Measurements from ENCODE around the gene AHR. TPM values are rescaled to one million over a fixed set of nuclear protein-coding genes. Genes with fewer than 3 reads are reported as not detected.

The AHR gene
- total and polyA plus RNA-seq, 5 donors from 2014 or later, result 10.3 to 120 (median 13.3) TPM

GRCh38 chr7:17329440-17329839 is 31.0 kb downstream of the AHR start:
- no peak for DNase-seq
- no peak overlapping the region for H3K4me3 Mint-ChIP-seq
- Histone ChIP-seq H3K27ac (ENCODE audit: insufficient read depth, low read length, poor library complexity, severe bottlenecking) (no peak overlapping the region), H3K4me3 (ENCODE audit: low read depth, low read length) (no peak overlapping the region), H3K36me3 (ENCODE audit: control insufficient read depth, insufficient read depth, low read length) (peaks cover 71% of the 10 kb centered on the region), H3K27me3 (ENCODE audit: control insufficient read depth, insufficient read depth, low read length) (no peaks in the 10 kb centered on the region), H3K4me1 (ENCODE audit: control insufficient read depth, insufficient read depth, low read length, poor library complexity, severe bottlenecking) (no peaks in the 10 kb centered on the region), H3K9me3 (ENCODE audit: control insufficient read depth in 2 of 2, low read length in 2 of 2) (no peaks in the 10 kb centered on the region)
- peaks cover 14 to 23% (median 19%) of the 10 kb centered on the region in 4 donors for H3K4me1 Mint-ChIP-seq
- no peaks in the 10 kb centered on the region for H3K27me3 Mint-ChIP-seq
- no peak for ATAC-seq (ENCODE audit: low read depth in 2 of 2)
- peak overlapping the region in 1 of 3 donors; percentile 81 for H3K27ac Mint-ChIP-seq
- H3K9me3 Mint-ChIP-seq, result no peaks in the 10 kb centered on the region
- H3K36me3 Mint-ChIP-seq, result peaks cover 41% of the 10 kb centered on the region

GRCh38 chr7:17331891-17332501 is 33.5 kb downstream of the AHR start:
- Histone ChIP-seq H3K27ac (ENCODE audit: insufficient read depth, low read length, poor library complexity, severe bottlenecking) (no peak overlapping the region), H3K4me1 (ENCODE audit: control insufficient read depth, insufficient read depth, low read length, poor library complexity, severe bottlenecking) (no peaks in the 10 kb centered on the region), H3K27me3 (ENCODE audit: control insufficient read depth, insufficient read depth, low read length) (no peaks in the 10 kb centered on the region), H3K36me3 (ENCODE audit: control insufficient read depth, insufficient read depth, low read length) (peaks cover 83% of the 10 kb centered on the region), H3K9me3 (ENCODE audit: control insufficient read depth in 2 of 2, low read length in 2 of 2) (no peaks in the 10 kb centered on the region), H3K4me3 (ENCODE audit: low read depth, low read length) (no peak overlapping the region)
- no peaks in the 10 kb centered on the region for H3K27me3 Mint-ChIP-seq
- peaks cover 8 to 15% (median 9%) of the 10 kb centered on the region in 4 donors for H3K4me1 Mint-ChIP-seq
- H3K9me3 Mint-ChIP-seq, result no peaks in the 10 kb centered on the region
- H3K36me3 Mint-ChIP-seq, result peaks cover 43% of the 10 kb centered on the region
- ATAC-seq (ENCODE audit: low read depth in 2 of 2) (no peak), DNase-seq (no peak)
- peak overlapping the region in 1 of 3 donors; percentile 45 for H3K27ac Mint-ChIP-seq
- no peak overlapping the region for H3K4me3 Mint-ChIP-seq

- no peaks in the 10 kb centered on the region for H3K9me3 ChIP-seq (ENCODE audit: control insufficient read depth in 2 of 2, low read length in 2 of 2)
- H3K27ac ChIP-seq (ENCODE audit: insufficient read depth, low read length, poor library complexity, severe bottlenecking), result no peak overlapping the region
- no peak overlapping the region for H3K4me3 ChIP-seq (ENCODE audit: low read depth, low read length)
- Mint-ChIP-seq H3K27ac (no peak overlapping the region), H3K4me3 (no peak overlapping the region), H3K4me1 (peaks cover 4 to 15% (median 9%) of the 10 kb centered on the region in 4 donors), H3K9me3 (no peaks in the 10 kb centered on the region), H3K36me3 (peaks cover 43% of the 10 kb centered on the region), H3K27me3 (no peaks in the 10 kb centered on the region)
- no peaks in the 10 kb centered on the region for H3K4me1 ChIP-seq (ENCODE audit: control insufficient read depth, insufficient read depth, low read length, poor library complexity, severe bottlenecking)
- no peaks in the 10 kb centered on the region for H3K27me3 ChIP-seq (ENCODE audit: control insufficient read depth, insufficient read depth, low read length)
- no peak for DNase-seq
- H3K36me3 ChIP-seq (ENCODE audit: control insufficient read depth, insufficient read depth, low read length), result peaks cover 80% of the 10 kb centered on the region
- no peak for ATAC-seq (ENCODE audit: low read depth in 2 of 2)
Measured at GRCh38 chr7:17333221-17333620, 34.8 kb downstream of the AHR start.

GRCh38 chr7:17336168-17336567 is 37.7 kb downstream of the AHR start:
- peaks cover 80% of the 10 kb centered on the region for H3K36me3 ChIP-seq (ENCODE audit: control insufficient read depth, insufficient read depth, low read length)
- peak overlapping the region in 1 of 4 donors; percentile 11 for H3K4me3 Mint-ChIP-seq
- H3K4me1 Mint-ChIP-seq, result peaks cover 8 to 23% (median 22%) of the 10 kb centered on the region in 4 donors
- peak overlapping the region in 1 of 3 donors; percentile 1 for H3K27ac Mint-ChIP-seq
- H3K27me3 Mint-ChIP-seq, result no peaks in the 10 kb centered on the region
- H3K9me3 Mint-ChIP-seq, result no peaks in the 10 kb centered on the region
- H3K4me3 ChIP-seq (ENCODE audit: low read depth, low read length), result no peak overlapping the region
- H3K4me1 ChIP-seq (ENCODE audit: control insufficient read depth, insufficient read depth, low read length, poor library complexity, severe bottlenecking), result no peaks in the 10 kb centered on the region
- DNase-seq (no peak), ATAC-seq (ENCODE audit: low read depth in 2 of 2) (no peak)
- H3K27me3 ChIP-seq (ENCODE audit: control insufficient read depth, insufficient read depth, low read length), result no peaks in the 10 kb centered on the region
- H3K9me3 ChIP-seq (ENCODE audit: control insufficient read depth in 2 of 2, low read length in 2 of 2), result no peaks in the 10 kb centered on the region
- H3K36me3 Mint-ChIP-seq, result peaks cover 50% of the 10 kb centered on the region
- no peak overlapping the region for H3K27ac ChIP-seq (ENCODE audit: insufficient read depth, low read length, poor library complexity, severe bottlenecking)

GRCh38 chr7:17339139-17339538 is 40.7 kb downstream of the AHR start:
- Histone ChIP-seq H3K36me3 (ENCODE audit: control insufficient read depth, insufficient read depth, low read length) (peaks cover 66% of the 10 kb centered on the region), H3K27me3 (ENCODE audit: control insufficient read depth, insufficient read depth, low read length) (no peaks in the 10 kb centered on the region), H3K27ac (ENCODE audit: insufficient read depth, low read length, poor library complexity, severe bottlenecking) (no peak overlapping the region), H3K4me3 (ENCODE audit: low read depth, low read length) (no peak overlapping the region), H3K4me1 (ENCODE audit: control insufficient read depth, insufficient read depth, low read length, poor library complexity, severe bottlenecking) (no peaks in the 10 kb centered on the region), H3K9me3 (ENCODE audit: control insufficient read depth in 2 of 2, low read length in 2 of 2) (no peaks in the 10 kb centered on the region)
- DNase-seq (no peak), ATAC-seq (ENCODE audit: low read depth in 2 of 2) (no peak)
- peaks cover 39% of the 10 kb centered on the region for H3K36me3 Mint-ChIP-seq
- no peaks in the 10 kb centered on the region for H3K9me3 Mint-ChIP-seq
- H3K27me3 Mint-ChIP-seq, result no peaks in the 10 kb centered on the region
- H3K27ac Mint-ChIP-seq, result no peak overlapping the region
- H3K4me1 Mint-ChIP-seq, result peaks cover 4 to 32% (median 27%) of the 10 kb centered on the region in 4 donors
- H3K4me3 Mint-ChIP-seq, result no peak overlapping the region

GRCh38 chr7:17339952-17340351 is 41.5 kb downstream of the AHR start:
- ATAC-seq (ENCODE audit: low read depth in 2 of 2), result no peak
- Histone ChIP-seq H3K9me3 (ENCODE audit: control insufficient read depth in 2 of 2, low read length in 2 of 2) (no peaks in the 10 kb centered on the region), H3K27ac (ENCODE audit: insufficient read depth, low read length, poor library complexity, severe bottlenecking) (no peak overlapping the region), H3K4me3 (ENCODE audit: low read depth, low read length) (no peak overlapping the region), H3K4me1 (ENCODE audit: control insufficient read depth, insufficient read depth, low read length, poor library complexity, severe bottlenecking) (no peaks in the 10 kb centered on the region), H3K36me3 (ENCODE audit: control insufficient read depth, insufficient read depth, low read length) (peaks cover 58% of the 10 kb centered on the region), H3K27me3 (ENCODE audit: control insufficient read depth, insufficient read depth, low read length) (no peaks in the 10 kb centered on the region)
- Mint-ChIP-seq H3K27me3 (no peaks in the 10 kb centered on the region), H3K27ac (no peak overlapping the region), H3K9me3 (no peaks in the 10 kb centered on the region), H3K4me1 (peaks cover 4 to 32% (median 27%) of the 10 kb centered on the region in 4 donors), H3K36me3 (peaks cover 35% of the 10 kb centered on the region), H3K4me3 (no peak overlapping the region)
- no peak for DNase-seq

- no peak overlapping the region for H3K27ac ChIP-seq (ENCODE audit: insufficient read depth, low read length, poor library complexity, severe bottlenecking)
- Mint-ChIP-seq H3K27ac (no peak overlapping the region), H3K27me3 (no peaks in the 10 kb centered on the region), H3K9me3 (no peaks in the 10 kb centered on the region), H3K4me3 (no peak overlapping the region), H3K36me3 (peaks cover 34% of the 10 kb centered on the region), H3K4me1 (peaks cover 4 to 31% (median 27%) of the 10 kb centered on the region in 4 donors)
- no peak for DNase-seq
- H3K9me3 ChIP-seq (ENCODE audit: control insufficient read depth in 2 of 2, low read length in 2 of 2), result no peaks in the 10 kb centered on the region
- no peak for ATAC-seq (ENCODE audit: low read depth in 2 of 2)
- no peaks in the 10 kb centered on the region for H3K27me3 ChIP-seq (ENCODE audit: control insufficient read depth, insufficient read depth, low read length)
- no peaks in the 10 kb centered on the region for H3K4me1 ChIP-seq (ENCODE audit: control insufficient read depth, insufficient read depth, low read length, poor library complexity, severe bottlenecking)
- no peak overlapping the region for H3K4me3 ChIP-seq (ENCODE audit: low read depth, low read length)
- H3K36me3 ChIP-seq (ENCODE audit: control insufficient read depth, insufficient read depth, low read length), result peaks cover 50% of the 10 kb centered on the region
Measured at GRCh38 chr7:17340655-17341054, 42.2 kb downstream of the AHR start.

- H3K36me3 ChIP-seq (ENCODE audit: control insufficient read depth, insufficient read depth, low read length), result peaks cover 39% of the 10 kb centered on the region
- no peak overlapping the region for H3K4me3 Mint-ChIP-seq
- H3K27me3 ChIP-seq (ENCODE audit: control insufficient read depth, insufficient read depth, low read length), result no peaks in the 10 kb centered on the region
- no peaks in the 10 kb centered on the region for H3K9me3 ChIP-seq (ENCODE audit: control insufficient read depth in 2 of 2, low read length in 2 of 2)
- H3K27me3 Mint-ChIP-seq, result no peaks in the 10 kb centered on the region
- no peak overlapping the region for H3K27ac ChIP-seq (ENCODE audit: insufficient read depth, low read length, poor library complexity, severe bottlenecking)
- no peaks in the 10 kb centered on the region for H3K4me1 ChIP-seq (ENCODE audit: control insufficient read depth, insufficient read depth, low read length, poor library complexity, severe bottlenecking)
- no peak overlapping the region for H3K27ac Mint-ChIP-seq
- ATAC-seq (ENCODE audit: low read depth in 2 of 2) (no peak), DNase-seq (peak in 1 of 3 donors; percentile 23)
- no peaks in the 10 kb centered on the region for H3K9me3 Mint-ChIP-seq
- peaks cover 9 to 24% (median 21%) of the 10 kb centered on the region in 4 donors for H3K4me1 Mint-ChIP-seq
- no peak overlapping the region for H3K4me3 ChIP-seq (ENCODE audit: low read depth, low read length)
- H3K36me3 Mint-ChIP-seq, result peaks cover 21% of the 10 kb centered on the region
Measured at GRCh38 chr7:17342756-17343155, 44.3 kb downstream of the AHR start.

All from CD4-positive, CD25-positive, alpha-beta regulatory T cell (primary cell).